ENCODE results near the gene STXBP4.
A peak's percentile ranks its signal among the peaks of the same experiment; 100 is the strongest.
"Not testable (repeated sequence)": the region's sequence is repeated elsewhere in the genome, so short reads cannot be mapped to it uniquely, and the experiment has no call there.

Gene STXBP4

GRCh38 chr17:55057184-55057583 is 88.6 kb downstream of the STXBP4 start:
- no peak for DNase-seq (ENCODE audit: low read depth)

DNA sequence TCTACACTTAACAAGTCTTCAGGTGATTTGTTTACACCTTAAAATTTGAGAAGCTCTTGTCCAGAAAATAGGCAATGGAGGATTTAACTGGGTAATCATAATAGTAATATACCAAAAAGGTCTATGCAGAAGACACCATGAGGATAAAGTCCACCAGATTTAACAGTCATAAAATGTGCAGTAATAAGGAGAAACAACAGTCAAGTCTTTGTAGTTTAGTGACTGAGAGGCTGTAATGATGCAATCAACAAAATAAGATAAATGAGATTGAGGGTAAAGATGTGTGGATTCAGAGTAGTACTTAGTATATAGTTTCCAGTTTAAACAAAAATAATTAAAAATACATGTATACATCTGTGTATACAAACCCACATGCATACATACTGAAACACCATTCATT is 91.2 kb downstream of the STXBP4 start:
- no peak for DNase-seq (ENCODE audit: low read depth)

DNA sequence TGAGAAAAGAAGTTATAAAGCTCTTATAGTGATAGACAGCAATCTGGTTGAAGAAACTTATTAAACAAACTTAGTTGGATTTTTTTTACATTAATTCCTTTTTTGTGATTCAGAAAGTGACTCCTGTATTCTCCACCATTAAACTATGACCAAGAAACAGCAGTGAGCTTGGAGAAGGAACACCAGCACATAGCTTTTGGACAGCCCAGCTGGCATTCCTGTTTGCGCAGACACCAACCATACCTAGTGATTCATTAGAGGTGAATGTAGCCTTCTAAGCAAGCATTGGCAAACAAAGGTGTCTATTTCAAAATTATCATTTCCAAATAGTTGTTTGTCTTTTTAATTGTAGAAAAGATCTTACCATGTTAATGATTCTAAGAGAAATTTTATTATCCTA is 94.4 kb downstream of the STXBP4 start:
- no peak for DNase-seq (ENCODE audit: low read depth)

GRCh38 chr17:55063885-55064874 is 95.6 kb downstream of the STXBP4 start:
- DNase-seq (ENCODE audit: low read depth), result peak; percentile 12

DNA sequence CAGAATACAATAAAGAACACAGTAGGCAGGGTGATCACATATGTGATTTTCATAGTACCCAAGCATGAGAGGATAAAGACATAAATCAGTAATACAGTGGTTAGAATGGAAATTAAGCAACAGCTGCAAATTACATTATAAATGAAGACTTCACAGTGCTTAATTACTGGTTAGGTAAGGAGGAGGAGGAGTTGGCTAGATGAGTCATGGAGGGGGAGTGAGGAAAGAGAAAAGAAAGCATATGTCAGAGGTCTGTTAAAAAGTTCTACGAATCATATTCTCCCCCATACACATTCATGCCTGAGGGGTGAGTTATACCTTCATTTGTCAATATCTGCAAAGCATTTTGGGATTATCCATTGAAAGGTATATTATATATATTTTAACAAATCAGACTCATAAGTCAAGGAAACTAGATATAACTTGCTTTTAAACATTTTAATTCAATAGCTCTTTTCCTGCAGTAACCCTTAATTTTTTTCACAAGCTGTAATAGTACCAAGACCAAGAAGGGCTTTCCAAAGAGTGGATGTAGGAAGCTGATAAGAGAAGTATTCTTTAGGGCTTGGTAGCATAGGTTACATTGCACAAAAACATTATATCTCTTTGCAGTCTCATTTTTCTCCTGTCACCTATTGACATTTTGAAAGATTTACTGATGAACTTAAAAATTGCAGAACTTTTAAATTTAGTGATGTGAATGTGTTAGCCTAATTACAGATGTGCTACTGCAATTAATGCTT is 99.3 kb downstream of the STXBP4 start:
- DNase-seq (ENCODE audit: low read depth), result no peak

- no peak for DNase-seq (ENCODE audit: low read depth)
These were observed 100.6 kb downstream of the STXBP4 start for GRCh38 chr17:55068862-55069811.

DNA sequence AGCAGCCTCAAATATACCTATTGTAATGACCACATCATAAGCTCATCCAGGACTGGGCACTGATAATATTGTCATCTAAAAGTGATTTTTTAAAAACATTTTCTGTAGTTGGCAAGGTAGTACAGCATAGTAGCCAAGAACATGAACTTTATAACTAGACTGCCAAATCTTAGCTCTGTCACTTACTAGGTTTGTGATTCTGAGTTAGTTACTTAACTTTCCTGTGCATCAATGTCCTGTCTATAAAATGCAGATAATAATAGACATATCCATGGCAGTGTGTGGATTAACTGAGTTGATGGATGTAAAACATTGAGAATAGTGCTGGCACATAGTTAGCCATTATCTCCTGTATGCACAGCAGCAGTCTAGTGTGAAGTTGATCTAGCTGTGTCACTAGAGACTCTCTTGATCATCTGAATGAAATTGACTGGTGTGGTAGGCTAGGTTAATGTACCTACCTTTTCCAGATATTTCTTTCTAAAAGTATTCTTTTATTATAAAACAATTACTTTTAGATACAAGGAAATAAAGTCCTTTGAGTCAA is 101.5 kb downstream of the STXBP4 start:
- no peak for DNase-seq (ENCODE audit: low read depth)

DNA sequence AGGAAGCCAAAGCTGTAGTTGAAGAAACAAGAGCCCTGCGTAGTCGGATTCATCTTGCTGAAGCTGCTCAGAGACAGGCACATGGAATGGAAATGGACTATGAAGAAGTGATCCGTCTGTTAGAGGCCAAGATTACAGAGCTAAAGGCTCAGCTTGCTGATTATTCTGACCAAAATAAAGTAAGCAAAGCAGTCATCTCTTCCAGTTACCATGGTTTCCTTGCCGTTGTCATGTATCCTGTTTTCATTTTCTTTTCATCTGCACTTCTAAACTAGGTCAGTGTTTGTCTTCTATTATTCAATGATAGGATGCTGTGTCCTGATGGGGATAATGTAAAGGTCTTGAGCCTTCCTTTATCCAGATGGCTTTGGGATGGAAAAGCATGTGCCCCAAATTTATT is 104.3 kb downstream of the STXBP4 start:
- no peak for DNase-seq (ENCODE audit: low read depth)

DNA sequence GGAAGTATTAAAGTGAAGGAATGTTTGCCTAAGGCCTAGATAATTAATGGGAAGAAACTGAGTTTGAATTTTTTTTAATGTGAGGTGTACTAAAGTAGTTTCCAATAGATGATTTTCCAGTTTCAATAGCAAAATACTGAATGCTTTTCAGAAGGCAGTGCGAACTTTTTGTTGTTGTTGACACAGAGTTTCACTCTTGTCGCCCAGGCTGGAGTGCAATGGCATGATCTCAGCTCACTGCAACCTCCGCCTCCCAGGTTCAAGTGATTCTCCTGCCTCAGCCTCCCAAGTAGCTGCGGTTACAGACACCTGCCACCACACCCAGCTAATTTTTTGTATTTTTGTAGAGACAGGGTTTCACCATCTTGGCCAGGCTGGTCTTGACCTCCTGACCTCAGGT is 104.9 kb downstream of the STXBP4 start:
- not testable (repeated sequence) for DNase-seq (ENCODE audit: low read depth)

DNA sequence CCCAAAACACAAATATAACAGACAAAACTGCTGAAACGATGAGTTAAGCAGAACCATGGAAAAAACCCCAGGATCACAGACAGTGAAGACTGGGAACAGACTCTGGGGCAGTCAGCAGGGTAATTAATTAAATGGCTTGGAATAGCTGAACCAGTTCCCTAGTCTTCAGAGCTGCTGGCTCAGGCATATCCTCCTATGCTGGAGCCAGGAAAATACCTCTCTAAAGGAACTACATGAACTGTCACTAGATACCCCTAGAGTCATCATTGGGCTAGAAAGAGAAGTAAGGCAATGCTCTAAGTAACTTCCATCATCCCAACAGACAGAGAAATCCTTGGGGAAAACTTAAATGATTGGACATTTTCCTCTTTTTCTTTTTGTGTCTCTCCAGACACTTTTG is 113.0 kb downstream of the STXBP4 start:
- DNase-seq (ENCODE audit: low read depth), result no peak

GRCh38 chr17:55086635-55087058 is 118.1 kb downstream of the STXBP4 start:
- no peak for DNase-seq (ENCODE audit: low read depth)

DNA sequence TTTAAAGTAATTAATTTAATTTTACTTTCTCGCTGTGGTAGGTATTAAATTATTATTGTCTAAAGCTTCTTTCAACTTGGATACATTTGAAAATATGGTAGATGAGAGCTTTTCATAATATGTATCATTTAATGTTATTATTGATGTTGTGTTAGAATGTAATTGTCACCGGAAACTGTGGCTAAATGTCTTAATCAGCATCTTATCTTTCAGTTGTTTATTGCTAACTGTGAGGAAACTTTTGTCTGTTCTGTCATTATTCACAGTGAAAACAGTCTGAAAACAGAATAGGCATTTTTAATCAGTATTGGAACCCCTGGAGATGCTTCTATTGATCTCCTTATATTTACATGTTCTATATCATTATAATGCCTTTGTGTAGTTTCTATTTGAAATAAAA is 120.7 kb downstream of the STXBP4 start:
- no peak for DNase-seq (ENCODE audit: low read depth)

DNA sequence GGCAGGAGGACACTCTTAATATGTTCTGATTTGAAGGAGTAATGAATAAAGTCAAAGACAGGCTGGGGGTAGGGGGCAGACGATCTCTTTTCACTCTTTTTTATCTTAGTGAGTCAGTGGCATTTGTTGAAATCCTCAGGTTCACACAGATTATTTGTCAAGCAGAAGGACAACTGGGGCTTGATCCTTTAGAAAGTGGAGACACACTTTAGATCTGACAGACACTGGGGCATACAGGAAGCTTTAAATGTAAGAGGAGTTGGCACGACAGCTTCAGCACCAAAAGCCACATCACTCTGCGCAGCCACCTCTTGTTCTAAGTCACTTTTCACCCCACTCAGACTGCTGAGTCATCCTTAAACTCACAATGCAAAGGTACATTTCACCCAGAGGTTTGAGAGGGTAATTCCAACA is 121.5 kb downstream of the STXBP4 start:
- DNase-seq (ENCODE audit: low read depth), result peak; percentile 50

DNA sequence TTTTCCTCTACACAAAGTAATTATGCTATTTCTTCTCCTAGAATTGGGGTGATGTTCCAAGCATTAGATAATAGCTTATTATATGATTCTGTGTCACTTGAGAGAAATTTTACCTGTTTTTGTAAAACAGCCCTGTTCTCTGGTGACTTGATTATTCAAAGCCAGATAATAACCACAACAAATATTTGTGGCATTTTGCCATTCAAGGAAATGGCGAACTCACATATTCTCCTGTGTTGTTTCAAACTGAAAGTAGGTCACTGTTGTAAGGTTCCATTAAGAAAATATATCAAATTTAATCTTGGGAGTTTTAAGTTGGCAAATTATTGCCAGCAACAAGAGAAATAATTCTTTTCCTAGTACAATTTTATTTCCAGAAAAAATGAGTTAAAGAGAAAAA is 124.8 kb downstream of the STXBP4 start:
- no peak for DNase-seq (ENCODE audit: low read depth)

DNA sequence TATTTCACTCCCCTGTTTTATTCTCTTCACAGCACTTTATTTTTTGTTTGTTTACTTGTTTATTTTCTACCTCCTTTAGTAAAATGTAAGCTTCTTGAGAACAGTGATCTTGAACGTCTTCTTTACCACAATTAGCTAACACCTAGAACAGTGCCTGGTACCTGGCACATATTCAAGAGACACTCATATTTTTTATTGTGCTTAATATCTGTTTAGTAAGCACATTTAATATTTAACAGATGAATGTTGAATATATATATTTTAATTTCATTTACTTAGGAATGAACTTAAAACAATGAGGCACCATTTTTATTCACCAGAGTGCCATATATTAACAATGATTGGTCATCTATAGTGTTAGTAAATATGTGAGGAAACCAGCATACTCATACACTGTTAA is 130.2 kb downstream of the STXBP4 start:
- DNase-seq (ENCODE audit: low read depth), result no peak

DNA sequence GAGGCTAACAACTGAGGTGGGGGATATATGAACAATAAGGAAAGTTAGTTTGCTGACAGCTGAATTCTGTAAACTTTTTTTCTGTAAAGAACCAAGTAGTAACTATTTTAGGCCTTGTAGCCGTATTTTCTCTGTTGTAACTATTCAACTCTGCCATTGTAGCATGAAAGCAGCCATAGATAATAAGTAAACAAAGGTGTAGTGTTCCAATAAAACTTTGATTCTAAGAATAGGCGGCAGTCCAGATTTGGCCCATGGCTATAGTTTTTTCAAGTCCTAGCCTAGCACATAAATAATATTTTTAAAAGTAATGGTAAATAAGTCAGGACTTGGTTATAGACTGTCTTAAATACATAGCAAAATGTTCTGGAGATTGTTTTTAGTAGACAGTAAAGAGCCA is 142.0 kb downstream of the STXBP4 start:
- DNase-seq (ENCODE audit: low read depth), result no peak

DNA sequence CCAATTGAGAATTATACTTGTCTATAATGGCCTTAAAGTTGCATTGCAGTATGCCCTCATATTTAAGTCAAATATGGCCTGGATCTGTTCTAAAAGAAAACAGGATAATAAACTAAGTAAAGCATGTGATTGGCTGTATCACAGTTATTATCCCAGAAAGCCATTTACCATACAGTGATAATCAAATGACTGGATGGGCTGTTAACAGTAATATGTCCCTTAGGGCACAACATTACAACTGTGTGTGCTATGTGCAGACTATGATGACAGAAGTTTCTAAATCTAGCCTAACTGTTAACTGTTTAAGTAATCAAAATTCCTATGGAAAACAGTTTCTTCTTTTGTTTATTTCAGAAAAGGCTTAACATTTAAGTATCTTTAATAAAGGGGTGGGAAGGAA is 145.7 kb downstream of the STXBP4 start:
- DNase-seq (ENCODE audit: low read depth), result no peak

DNA sequence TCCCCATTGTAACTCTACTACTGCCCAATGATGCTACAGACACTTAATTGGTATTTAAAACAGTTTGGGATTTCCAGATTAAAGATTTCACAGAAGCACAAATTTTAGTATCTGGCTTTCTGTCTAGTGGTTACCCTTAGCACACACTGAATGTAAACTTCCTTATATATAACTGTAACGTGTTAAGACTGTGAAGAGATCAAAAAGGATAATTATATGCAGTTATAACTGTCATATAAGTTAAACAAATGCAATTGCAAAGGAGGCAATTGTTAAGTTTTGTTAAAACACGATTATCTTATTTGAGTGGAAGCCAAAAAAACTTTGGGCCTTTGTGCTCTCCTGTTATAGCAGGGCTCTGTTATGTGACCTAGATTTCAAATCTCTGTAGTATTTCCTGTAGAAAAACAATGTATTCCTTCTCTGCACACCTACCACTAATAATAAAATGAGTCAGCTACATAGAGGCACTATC is 147.9 kb downstream of the STXBP4 start:
- no peak for DNase-seq (ENCODE audit: low read depth)

GRCh38 chr17:55117164-55117563 is 148.6 kb downstream of the STXBP4 start:
- no peak for DNase-seq (ENCODE audit: low read depth)

DNA sequence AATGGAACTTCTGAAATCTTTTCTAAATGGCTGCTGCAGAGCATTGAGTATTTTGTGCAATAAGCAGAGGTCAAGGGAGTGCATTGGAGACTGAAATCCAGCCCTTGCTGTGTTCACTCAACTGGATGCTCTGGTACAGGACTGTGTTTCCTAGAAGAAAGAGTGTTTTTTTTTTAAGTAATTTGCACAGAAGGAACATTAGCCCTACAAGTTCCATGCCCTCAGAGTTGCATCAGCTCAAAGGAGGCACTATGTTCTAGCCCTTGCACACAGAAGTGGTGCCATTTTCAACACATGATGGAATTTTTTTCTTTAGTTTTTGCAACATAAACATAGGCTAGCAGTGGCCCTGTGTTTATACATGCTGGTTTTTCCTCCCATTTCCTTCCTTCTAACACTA is 152.1 kb downstream of the STXBP4 start:
- no peak for DNase-seq (ENCODE audit: low read depth)

GRCh38 chr17:55121268-55121667 is 152.7 kb downstream of the STXBP4 start:
- no peak for DNase-seq (ENCODE audit: low read depth)

DNA sequence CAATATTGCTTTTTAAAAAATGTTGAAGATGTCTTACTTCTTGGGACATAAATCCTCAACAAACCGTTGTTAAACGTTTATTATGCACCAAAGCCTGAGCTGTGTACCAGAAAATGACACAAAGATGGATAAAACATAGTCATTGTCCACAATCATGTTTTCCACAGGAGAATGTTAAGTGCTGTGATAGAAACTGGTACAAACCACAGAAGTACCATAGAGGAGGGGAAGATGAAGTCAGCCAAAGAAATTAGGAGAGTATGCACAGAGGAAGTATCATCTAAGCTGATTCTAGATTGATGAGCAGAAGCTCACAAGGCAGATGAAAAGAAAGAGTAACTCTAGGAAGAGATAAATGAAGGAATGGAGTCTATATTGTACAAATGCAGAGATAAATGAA is 153.5 kb downstream of the STXBP4 start:
- DNase-seq (ENCODE audit: low read depth), result no peak
